Adipose tissue (tissue), 3 donors: Measurements from ENCODE around the gene TGFBI. TPM values are rescaled to one million over a fixed set of nuclear protein-coding genes. Genes with fewer than 3 reads are reported as not detected.

Experiments used
- H3K27ac ChIP-seq: one replicate; pipeline ENCODE4 v1.5.1; 2013; ENCODE audit warnings: low read depth, low read length
- WGBS, 3 donors: extraction: QIAGEN DNeasy Blood & Tissue Kit; methylation state at CpG; one replicate each; pipeline ENCODE4 v1.1.7; 2013; 5-methylcytosine and 5-hydroxymethylcytosine counted together
- polyA plus RNA-seq, 3 donors: library from polyadenylated mRNA; stranded (reverse); fragments of 200-250 nt; gene quantifications; one replicate each; pipeline ENCODE4 v1.2.3, GENCODE V29; 2013
- donor health status: healthy with polysubstance abuse.
- donor health status: Bipolar disorder and iron deficiency.
- donor health status: healthy.

The TGFBI gene
- polyA plus RNA-seq, 3 donors, result 10.9 to 103 (median 62.2) TPM

DNA sequence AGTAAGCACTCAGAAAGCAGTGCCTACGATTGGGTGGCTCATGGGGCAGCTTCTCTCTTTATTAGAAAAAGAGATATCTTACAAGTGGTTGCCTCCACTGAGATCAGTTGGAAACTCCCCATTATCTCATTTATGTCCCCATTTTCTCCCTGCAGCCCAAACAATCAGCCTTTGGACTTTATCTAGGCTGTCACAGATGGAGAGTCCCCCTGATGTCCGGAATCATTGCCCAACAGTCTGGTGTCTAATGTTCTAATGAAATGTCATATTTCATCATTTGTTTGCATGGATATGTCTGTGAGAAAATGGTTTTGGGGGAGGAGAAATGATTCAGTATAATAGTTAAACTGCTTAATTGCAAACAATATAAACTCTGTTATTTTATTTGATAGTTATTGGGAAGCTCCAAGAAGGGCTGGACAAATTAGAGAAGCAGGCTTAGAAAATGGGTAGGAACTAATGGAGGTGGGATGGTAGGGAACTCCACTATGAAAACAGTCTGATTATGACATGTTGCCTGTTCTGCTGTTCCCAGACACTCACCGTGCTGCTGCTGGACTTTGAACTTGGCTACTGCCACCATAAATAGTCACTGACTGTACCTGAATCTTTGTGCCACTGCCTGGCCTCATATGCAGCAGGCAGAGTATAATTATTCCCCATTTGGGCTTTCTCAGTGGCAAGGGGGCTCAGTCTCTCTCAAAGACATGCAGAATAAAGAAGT, 65.6 kb downstream of the TGFBI start:
- 52 to 58% (median 56%) methylated on average over 3 of the region's 3 CpGs for WGBS, 3 donors
- H3K27ac ChIP-seq, result no peak overlapping the region

DNA sequence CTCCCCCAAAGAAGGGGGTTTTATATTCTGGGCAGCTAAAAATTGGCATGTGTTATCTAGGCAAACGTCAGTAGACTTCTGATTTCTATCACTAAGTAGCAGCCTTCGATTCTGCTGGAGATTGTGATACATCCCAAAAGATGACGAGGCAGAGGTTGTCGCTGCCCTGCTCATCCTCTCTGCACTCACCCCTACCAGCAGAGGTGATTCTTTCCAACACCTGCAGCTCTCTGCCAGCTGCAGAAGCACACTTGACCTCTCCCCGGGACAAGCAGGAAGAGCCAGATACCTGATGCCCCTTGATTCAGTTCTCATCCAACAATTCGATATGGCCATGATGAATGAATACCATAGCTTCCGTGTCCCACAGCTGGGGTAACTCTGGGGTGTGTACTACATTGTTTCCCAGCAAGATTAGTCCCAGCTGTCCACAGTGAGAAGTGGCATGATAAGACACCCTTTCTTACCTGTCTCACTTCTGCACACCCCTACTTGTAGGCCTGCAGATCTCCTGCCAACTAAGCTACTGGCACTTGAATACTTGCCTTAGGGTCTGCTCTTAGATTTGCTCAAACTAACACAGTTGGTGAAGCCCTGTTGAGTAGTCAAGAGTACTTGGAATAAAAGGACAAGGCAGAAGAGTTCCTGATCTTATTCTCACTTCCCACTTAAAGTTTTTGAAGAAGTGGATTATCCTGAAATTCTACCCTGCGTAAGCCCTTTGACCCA, 66.3 kb downstream of the TGFBI start:
- 56 to 83% (median 80%) methylated on average over 8 of the region's 8 CpGs for WGBS, 3 donors
- H3K27ac ChIP-seq, result no peak overlapping the region

DNA sequence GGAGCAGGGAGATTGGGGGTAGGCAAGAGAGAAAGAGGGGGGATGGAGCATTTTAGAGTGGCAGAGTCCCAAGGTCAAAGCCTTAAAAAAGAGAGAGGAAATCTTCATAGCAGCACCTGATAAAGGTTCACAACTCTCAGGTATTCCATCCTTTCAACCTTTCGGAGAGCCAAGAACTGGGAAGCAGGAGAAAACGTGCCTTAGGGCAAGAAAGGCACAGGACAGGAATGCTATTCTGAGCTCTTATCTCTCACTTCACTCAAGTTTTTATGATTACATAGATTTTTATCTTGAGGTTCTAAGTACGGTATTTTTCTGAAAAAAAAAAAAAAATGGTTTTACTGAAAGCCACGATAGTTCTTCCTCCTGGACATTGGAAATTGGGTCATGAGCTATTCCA, 69.4 kb downstream of the TGFBI start:
- 50 to 51% (median 50%) methylated on average over 4 of the region's 4 CpGs for WGBS, 3 donors
- no peak overlapping the region for H3K27ac ChIP-seq

DNA sequence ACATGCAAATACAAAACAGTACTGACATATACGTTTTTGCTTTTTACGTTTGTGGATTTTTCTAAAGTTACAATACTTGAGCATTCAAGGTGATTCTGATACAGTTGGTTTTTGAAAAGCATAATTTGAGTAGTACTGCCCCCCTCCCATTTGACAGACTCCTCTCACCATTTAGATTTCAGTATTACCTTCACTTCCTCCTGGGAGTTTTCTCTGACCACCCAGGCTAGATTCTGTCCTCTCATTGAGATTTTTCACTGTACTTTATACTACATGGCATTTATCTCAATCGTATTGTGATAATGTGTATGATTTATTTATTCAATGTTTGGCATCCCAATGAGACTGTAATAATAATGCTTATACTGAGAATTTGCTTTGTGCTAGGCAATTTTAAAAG, 71.1 kb downstream of the TGFBI start:
- WGBS, 3 donors, result 66 to 91% (median 88%) methylated on average over 3 of the region's 3 CpGs

DNA sequence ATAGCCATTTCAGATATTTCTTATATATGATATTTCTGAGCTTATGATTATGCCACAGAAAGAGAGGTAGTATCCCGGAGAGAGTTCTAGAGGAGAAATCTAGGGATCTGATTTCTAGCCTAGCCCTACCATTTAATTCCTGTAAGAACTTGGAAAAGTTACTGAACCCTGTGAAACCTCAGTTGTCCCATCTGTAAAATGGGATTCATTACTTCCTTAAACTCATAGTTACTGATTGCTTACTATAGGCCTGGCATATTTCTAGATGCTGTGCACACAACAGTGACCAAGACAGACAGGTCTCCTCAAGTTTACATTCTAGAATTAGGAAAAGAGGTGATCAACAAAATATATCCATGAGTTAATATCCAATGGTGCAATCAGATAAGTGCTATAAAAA, 73.1 kb downstream of the TGFBI start:
- 96 to 100% (median 98%) methylated on average over 1 of the region's 1 CpG for WGBS, 3 donors

More for the DNA sequence above, 71.1 kb downstream of the TGFBI start:
- H3K27ac ChIP-seq, result no peak overlapping the region

DNA sequence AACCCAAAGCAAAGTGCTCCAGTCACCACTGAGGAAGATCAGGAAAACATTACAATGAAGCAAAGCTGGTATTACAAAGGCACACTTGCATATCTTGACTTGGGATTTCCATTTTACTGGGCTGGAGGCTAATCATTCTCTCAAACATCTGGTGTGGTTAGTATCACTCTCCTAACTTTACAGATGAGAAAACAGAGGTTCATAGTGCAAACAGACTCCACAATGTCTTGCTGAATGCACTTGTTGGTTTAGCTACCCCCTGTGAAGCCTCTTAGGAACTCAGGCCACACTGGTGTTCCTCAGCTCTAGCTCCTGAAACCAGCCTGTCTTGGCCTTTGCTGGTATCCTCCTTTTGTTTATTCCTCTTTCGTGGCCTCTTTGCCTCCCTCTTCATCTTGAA, 74.3 kb downstream of the TGFBI start:
- WGBS, 3 donors, result 90 to 100% (median 96%) methylated on average over 1 of the region's 1 CpG
- H3K27ac ChIP-seq, result no peak overlapping the region

More for the DNA sequence above, 73.1 kb downstream of the TGFBI start:
- no peak overlapping the region for H3K27ac ChIP-seq

DNA sequence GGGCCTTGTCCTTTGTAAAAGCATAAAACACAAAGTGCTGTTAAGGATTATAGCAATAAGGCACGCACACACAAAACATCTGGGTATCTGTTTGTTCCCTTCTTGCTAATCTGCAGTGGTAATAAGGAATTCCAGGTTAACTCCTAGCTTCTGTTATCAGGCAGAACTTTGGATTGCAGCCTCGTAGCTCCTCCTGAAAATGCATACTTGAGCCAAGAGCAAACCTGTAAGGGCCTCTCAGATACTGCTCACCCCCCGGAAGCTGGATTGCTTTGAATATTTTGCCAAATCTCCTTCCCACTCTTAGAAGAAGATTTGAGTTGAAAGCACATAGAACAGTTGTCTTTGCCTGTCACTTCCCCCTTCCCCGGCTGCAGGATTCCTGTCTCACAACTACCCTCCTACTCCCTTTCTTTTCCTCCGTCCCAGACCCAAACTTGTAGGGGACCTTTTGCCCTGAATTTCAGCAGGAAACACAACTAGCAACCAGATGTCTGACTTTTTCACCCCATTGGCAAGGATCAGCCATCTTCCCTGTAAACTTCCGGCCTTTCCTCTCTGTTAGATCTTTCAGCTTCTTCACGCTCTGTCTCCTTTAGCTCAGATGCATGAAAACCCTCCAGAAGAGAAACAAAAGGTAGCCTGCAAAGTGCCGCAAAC, 75.6 kb downstream of the TGFBI start:
- no peak overlapping the region for H3K27ac ChIP-seq
- WGBS, 3 donors, result 48 to 56% (median 50%) methylated on average over 8 of the region's 8 CpGs

DNA sequence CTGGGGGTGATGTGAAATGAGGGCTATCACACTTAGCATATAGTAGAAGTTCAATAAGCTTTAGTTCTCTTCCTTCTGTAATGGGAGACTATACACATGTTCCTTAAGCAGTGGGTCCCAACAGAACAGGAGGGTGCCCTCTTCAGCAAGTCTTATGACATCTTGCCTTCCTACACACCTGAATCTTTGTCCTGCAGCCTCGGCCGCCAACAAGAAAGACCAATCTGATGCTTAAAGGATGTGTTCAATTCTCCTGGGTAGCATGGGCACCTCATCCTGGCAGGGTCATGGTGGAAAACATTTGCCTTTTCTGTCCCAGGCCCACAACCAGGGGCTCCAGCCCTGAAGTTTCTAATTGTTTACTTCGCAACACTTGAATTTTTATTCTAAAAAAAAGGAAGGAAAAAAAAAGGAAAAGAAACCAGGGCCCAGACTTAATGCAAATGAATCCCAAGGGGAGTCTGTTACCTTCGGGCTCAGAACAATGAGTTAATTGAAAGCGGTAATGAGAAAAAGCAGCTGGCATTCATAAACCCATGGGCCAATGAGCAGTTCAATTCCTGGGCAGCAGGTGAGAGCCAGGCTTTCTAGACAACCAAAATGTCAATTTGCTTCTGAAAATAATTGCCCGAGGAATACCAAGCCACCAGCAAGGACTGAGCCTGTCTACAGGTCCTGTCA, 77.7 kb downstream of the TGFBI start:
- H3K27ac ChIP-seq, result no peak overlapping the region
- 74 to 82% (median 81%) methylated on average over 6 of the region's 6 CpGs for WGBS, 3 donors

DNA sequence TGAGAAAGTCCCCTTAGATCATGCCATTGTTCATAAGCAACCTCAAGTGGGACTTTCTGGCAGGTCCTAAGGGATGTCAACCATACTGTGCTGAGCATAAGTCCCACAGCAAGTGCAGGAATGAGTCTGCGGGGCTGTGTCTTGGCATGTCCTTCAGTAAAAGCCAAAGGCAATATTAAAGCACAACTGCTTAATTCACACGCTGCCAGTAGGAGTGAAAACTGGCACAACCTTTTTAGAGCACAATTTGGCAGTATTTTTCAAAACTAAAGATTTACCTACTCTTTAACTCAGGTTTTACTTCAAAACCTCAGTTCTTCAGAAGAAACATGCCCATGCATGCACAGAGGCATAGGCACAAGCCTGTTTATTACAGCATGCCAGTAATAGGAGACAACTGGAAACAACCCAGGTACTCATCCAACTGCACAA, 79.4 kb downstream of the TGFBI start:
- WGBS, 3 donors, result 33 to 81% (median 76%) methylated on average over 2 of the region's 2 CpGs
- H3K27ac ChIP-seq, result no peak overlapping the region

DNA sequence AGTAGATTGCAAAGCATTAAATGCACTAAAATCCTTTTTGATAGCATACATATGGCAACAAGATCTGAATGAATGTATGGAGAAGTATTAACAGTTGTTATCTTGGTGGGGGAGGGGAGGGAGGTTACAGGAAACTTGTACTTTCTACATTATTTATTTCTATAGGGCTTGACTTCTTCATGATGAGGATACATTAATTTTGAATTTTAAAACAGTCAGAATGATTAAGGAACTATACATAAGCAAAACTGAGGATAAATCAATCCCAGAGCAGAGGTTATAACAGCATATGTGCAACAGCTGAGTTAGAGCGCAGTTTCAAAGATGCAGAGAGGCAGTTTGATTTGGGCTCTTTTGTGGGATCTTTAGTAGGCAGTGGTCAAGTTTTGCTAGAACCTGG, 80.0 kb downstream of the TGFBI start:
- 94 to 100% (median 97%) methylated on average over 1 of the region's 1 CpG for WGBS, 3 donors
- no peak overlapping the region for H3K27ac ChIP-seq

DNA sequence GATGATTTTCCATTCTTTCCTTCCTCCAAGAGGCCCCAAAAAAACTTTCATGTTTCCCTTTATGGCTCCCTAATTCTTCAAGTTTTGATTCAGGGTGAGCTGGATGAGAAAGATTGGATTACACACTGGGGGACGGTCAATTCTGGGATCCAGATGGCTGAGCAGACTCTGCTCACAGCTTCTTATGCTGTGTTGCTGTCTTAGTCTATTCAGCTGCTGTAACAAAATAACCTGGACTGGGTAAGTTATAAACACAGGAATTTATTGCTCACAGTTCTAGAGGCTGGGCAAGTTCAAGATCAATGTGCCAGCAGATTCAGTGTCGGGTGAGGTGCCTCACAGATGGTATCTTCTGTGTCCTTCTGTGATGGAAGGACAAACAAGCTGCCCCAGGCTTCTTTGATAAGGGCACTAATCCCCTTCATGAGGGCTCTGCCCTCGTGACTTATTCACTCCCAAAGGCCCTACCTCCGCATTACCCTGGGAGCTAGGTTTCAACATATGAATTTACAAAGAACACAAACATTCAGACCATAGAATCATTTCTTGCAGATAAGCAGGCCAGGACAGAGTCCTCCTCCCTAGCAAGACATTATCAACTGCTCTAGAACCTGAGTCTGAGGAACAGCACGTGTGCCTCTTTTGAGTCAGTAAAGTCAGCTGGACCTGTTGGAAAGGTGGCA, 80.8 kb downstream of the TGFBI start:
- H3K27ac ChIP-seq, result no peak overlapping the region
- WGBS, 3 donors, result 90 to 93% (median 92%) methylated on average over 5 of the region's 5 CpGs

Other genes with a start within 250 kb of the TGFBI start
- under 1 TPM in 2 of 3 donors, not detected in 1; 0.03 to 0.83 TPM for gene SLC25A48, start 194.3 kb upstream of the TGFBI start, polyA plus RNA-seq
- not detected for gene IL9, start 133.1 kb upstream of the TGFBI start, polyA plus RNA-seq
- gene LECT2, start 74.0 kb upstream of the TGFBI start, polyA plus RNA-seq, result not detected
- gene SMAD5, start 103.9 kb downstream of the TGFBI start, polyA plus RNA-seq, result 10 to 100 TPM in 1 of 3 donors, 1 to 10 TPM in 2; 4.9 to 18.6 (median 9.9) TPM
- gene SMIM32, start 164.2 kb downstream of the TGFBI start, polyA plus RNA-seq, result under 1 TPM in 1 of 3 donors, not detected in 2; 0.35 TPM